Panc1 (cell line): Measurements from ENCODE around the gene CPD. TPM values are rescaled to one million over a fixed set of nuclear protein-coding genes. Genes with fewer than 3 reads are reported as not detected.

Source experiments
- ATAC-seq: fragments of 200-7000 bp; cut with Tn5 transposase; 2 replicates; pipeline ENCODE4 v1.9.1; 2020; ENCODE audit warnings: mild to moderate bottlenecking, moderate library complexity
- BruUV-seq: library from RNA; stranded (reverse); fragments of 400-500 nt; replicated peaks from 2 replicates; lab custom pipeline; 2021; lab: Mats Ljungman, UMichigan
- CTCF ChIA-PET: fragments of 300-600 bp; sonication (Branson Sonifier 250); formaldehyde crosslinking; loops from one replicate; lab custom pipeline; 2022; ENCODE audit warnings: antibody characterized with exemption; lab: Charles Lee
- POLR2A ChIA-PET: fragments of 300-600 bp; sonication (Branson Sonifier 250); formaldehyde crosslinking; loops from one replicate; lab custom pipeline; 2022; ENCODE audit warnings: antibody characterized with exemption; lab: Charles Lee
- DNase-seq: peaks from one replicate; pipeline ENCODE4 v3.0.0-alpha.2; 2010; ENCODE audit warnings: low read depth, low spot score
- H3K27ac ChIP-seq: 2 replicates; pipeline ENCODE4 v1.5.1; 2011; ENCODE audit warnings: mild to moderate bottlenecking, low read length, inconsistent platforms
- H3K27me3 ChIP-seq: fragments of 200-500 bp; sonication (Bioruptor generic); 2 replicates; pipeline ENCODE4 v1.6.0; 2014; ENCODE audit warnings: low read length, inconsistent platforms; ENCODE audit not compliant: control insufficient read depth, insufficient read depth
- H3K36me3 ChIP-seq: fragments of 200-500 bp; sonication (Bioruptor generic); 2 replicates; pipeline ENCODE4 v1.5.1; 2014; ENCODE audit warnings: inconsistent platforms, mild to moderate bottlenecking, low read length, moderate library complexity; ENCODE audit not compliant: control insufficient read depth, insufficient read depth
- H3K4me1 ChIP-seq: 2 replicates; pipeline ENCODE4 v1.5.1; 2011; ENCODE audit warnings: inconsistent platforms, mild to moderate bottlenecking, low read length, moderate library complexity; ENCODE audit not compliant: control insufficient read depth, insufficient read depth
- H3K4me3 ChIP-seq, 2 experiments: 2 replicates each; pipeline ENCODE4 v1.5.1; 2011 to 2012; ENCODE audit warnings: low read depth in 2 of 2, low read length in 2 of 2, mild to moderate bottlenecking in 2 of 2, inconsistent platforms in 1 of 2, moderate library complexity in 1 of 2
- H3K9me3 ChIP-seq: fragments of 200-500 bp; sonication (Bioruptor generic); 2 replicates; pipeline ENCODE4 v1.5.1; 2014; ENCODE audit warnings: low read depth, mild to moderate bottlenecking, inconsistent platforms, low read length, moderate library complexity; ENCODE audit not compliant: control insufficient read depth, insufficient read depth
- CTCF ChIP-seq: fragments of 450-650 bp; IDR thresholded peaks from 2 replicates; pipeline ENCODE4 v1.5.1; 2017; ENCODE audit warnings: mild to moderate bottlenecking
- POLR2AphosphoS5 ChIP-seq: IDR thresholded peaks from 2 replicates; pipeline ENCODE4 v1.6.1; 2012; ENCODE audit warnings: mild to moderate bottlenecking, low read depth, low read length, moderate library complexity
- REST ChIP-seq, 2 experiments: IDR thresholded peaks; 2 replicates each; pipeline ENCODE4 v1.6.1; 2011 to 2012; ENCODE audit warnings: low read depth in 2 of 2, control low read depth in 1 of 2, low read length in 1 of 2, mild to moderate bottlenecking in 1 of 2, moderate library complexity in 1 of 2; ENCODE audit not compliant: insufficient read depth in 1 of 2
- SIN3A ChIP-seq: IDR thresholded peaks from 2 replicates; pipeline ENCODE4 v1.6.1; 2012; ENCODE audit warnings: low read depth, mild to moderate bottlenecking, low read length, moderate library complexity, borderline replicate concordance; ENCODE audit not compliant: insufficient read depth
- TCF7L2 ChIP-seq: IDR thresholded peaks from 2 replicates; pipeline ENCODE4 v1.6.1; 2011; ENCODE audit warnings: mild to moderate bottlenecking, low read depth, low read length, inconsistent platforms
- in situ Hi-C: cut with HindIII; loops from 2 replicates; pipeline ENCODE4 v1.10.0; 2016; ENCODE audit warnings: low sequenced_read_pairs, low pct_unique_long_range_greater_than_20kb
- intact Hi-C: fragments of 100-400 bp; cut with micrococcal nuclease; formaldehyde crosslinking; loops from one replicate; pipeline ENCODE4 v1.10.0; 2022; ENCODE audit not compliant: unreplicated experiment
- total RNA-seq: library from RNA; stranded (reverse); gene quantifications from one replicate; pipeline ENCODE4 v1.2.1, GENCODE V29; 2021; ENCODE audit not compliant: unreplicated experiment

The CPD gene
- total RNA-seq, 1 experiment from 2014 or later: 93.0 TPM

- BruUV-seq: no TSS peak
- ATAC-seq: no peak
- TF ChIP-seq TCF7L2: no peak
- no peak for TF ChIP-seq SIN3A
- no peak for TF ChIP-seq CTCF
- TF ChIP-seq REST (IDR thresholded peaks at IDR 0.05; ENCODE audit: insufficient read depth in 1 of 2, low read depth in 2 of 2, low read length in 1 of 2): no peak
- no peak for TF ChIP-seq POLR2AphosphoS5
- H3K9me3 ChIP-seq: no peaks in the 10 kb centered on the region
- DNase-seq: no peak
- H3K4me3 ChIP-seq: no peak overlapping the region
- no peaks in the 10 kb centered on the region for H3K27me3 ChIP-seq
- no peaks in the 10 kb centered on the region; the same call in 1 of the 2 replicates for H3K4me1 ChIP-seq
- no peak overlapping the region for H3K27ac ChIP-seq
- ChIA-PET POLR2A (no interaction called here), CTCF (no interaction called here)
- intact Hi-C loops (no loop called here), in situ Hi-C loops (no loop called here)
- no peaks in the 10 kb centered on the region for H3K36me3 ChIP-seq
Observed at GRCh38 chr17:30391534-30391933, 12.8 kb downstream of the CPD start.

- Histone ChIP-seq H3K4me3 (no peak overlapping the region), H3K27ac (no peak overlapping the region), H3K27me3 (no peaks in the 10 kb centered on the region), H3K4me1 (no peaks in the 10 kb centered on the region; the same call in 1 of the 2 replicates), H3K9me3 (no peaks in the 10 kb centered on the region), H3K36me3 (no peaks in the 10 kb centered on the region)
- POLR2A ChIA-PET: interaction anchor here (0.6 kb wide), 1 partner anchor 1329 kb away, joined by 8 read pairs; no protein-coding TSS in a partner anchor
- intact Hi-C loops: no loop called here
- no peak for TF ChIP-seq SIN3A
- TF ChIP-seq REST (IDR thresholded peaks at IDR 0.05; ENCODE audit: insufficient read depth in 1 of 2, low read depth in 2 of 2, low read length in 1 of 2): no peak
- no peak for TF ChIP-seq CTCF
- DNase-seq (no peak), ATAC-seq (no peak)
- CTCF ChIA-PET: interaction anchor here (0.6 kb wide), 1 partner anchor 279 kb away, joined by 5 read pairs; no protein-coding TSS in a partner anchor
- TSS peak; percentile 18 for BruUV-seq
- in situ Hi-C loops: no loop called here
Observed at GRCh38 chr17:30393491-30393890, 14.8 kb downstream of the CPD start.
